Neural cell (in vitro differentiated cells): ENCODE measurements around the gene LY6G5B. TPM values are rescaled to one million over a fixed set of nuclear protein-coding genes. Genes with fewer than 3 reads are reported as not detected.

Experiments
- H2AFZ ChIP-seq: fragments of 200-600, 300-800 bp; sonication (generic), shearing (Covaris generic); 2 replicates; pipeline ENCODE4 v1.6.0; 2014; ENCODE audit warnings: low read depth, mild to moderate bottlenecking, antibody characterized with exemption, low read length, moderate library complexity
- H3F3A ChIP-seq: fragments of 200-600 bp; shearing (Covaris generic); 2 replicates; pipeline ENCODE4 v1.6.1; 2016; ENCODE audit warnings: mild to moderate bottlenecking, moderate library complexity, mixed read lengths, antibody characterized with exemption, low read length; ENCODE audit not compliant: insufficient read depth, poor library complexity, severe bottlenecking
- H3K27ac ChIP-seq: fragments of 200-600, 300-800 bp; sonication (generic), shearing (Covaris generic); 2 replicates; pipeline ENCODE4 v1.5.1; 2014; ENCODE audit warnings: mild to moderate bottlenecking, low read length, moderate library complexity
- H3K27me3 ChIP-seq: fragments of 300-800, 200-600 bp; sonication (generic), shearing (Covaris generic); 2 replicates; pipeline ENCODE4 v1.6.0; 2014; ENCODE audit warnings: mild to moderate bottlenecking, low read depth, low read length, moderate library complexity; ENCODE audit not compliant: insufficient read depth
- H3K36me3 ChIP-seq: fragments of 300-800, 200-600 bp; sonication (generic), shearing (Covaris generic); 2 replicates; pipeline ENCODE4 v1.5.1; 2014; ENCODE audit warnings: mild to moderate bottlenecking, antibody characterized with exemption, low read length, moderate library complexity; ENCODE audit not compliant: insufficient read depth
- H3K4me2 ChIP-seq: fragments of 300-800, 200-600 bp; sonication (generic), shearing (Covaris generic); 2 replicates; pipeline ENCODE4 v1.6.0; 2014; ENCODE audit warnings: mild to moderate bottlenecking, low read length
- H3K4me3 ChIP-seq: fragments of 300-800, 200-600 bp; sonication (generic), shearing (Covaris generic); 2 replicates; pipeline ENCODE4 v1.5.1; 2014; ENCODE audit warnings: mild to moderate bottlenecking, low read length, moderate library complexity
- H3K79me2 ChIP-seq: fragments of 200-600 bp; shearing (Covaris generic); replicated peaks from 2 replicates; pipeline ENCODE4 v1.6.0; 2014; ENCODE audit warnings: mild to moderate bottlenecking, low read length, moderate library complexity; ENCODE audit not compliant: insufficient read depth
- H3K9ac ChIP-seq: fragments of 300-800, 200-600 bp; sonication (generic), shearing (Covaris generic); 2 replicates; pipeline ENCODE4 v1.6.1; 2016; ENCODE audit warnings: mild to moderate bottlenecking, low read length, mixed read lengths
- H3K9me2 ChIP-seq: fragments of 200-600 bp; shearing (Covaris generic); 2 replicates; pipeline ENCODE4 v1.6.1; 2016; ENCODE audit warnings: mild to moderate bottlenecking, low read length, mixed read lengths; ENCODE audit not compliant: insufficient read depth
- H3K9me3 ChIP-seq: fragments of 200-600, 300-800 bp; sonication (generic), shearing (Covaris generic); 2 replicates; pipeline ENCODE4 v1.6.1; 2016; ENCODE audit warnings: mild to moderate bottlenecking, mixed run types, low read length, moderate library complexity, mixed read lengths
- H4K20me1 ChIP-seq: fragments of 200-600 bp; shearing (Covaris generic); 2 replicates; pipeline ENCODE4 v1.6.1; 2016; ENCODE audit warnings: mild to moderate bottlenecking, mixed run types; ENCODE audit not compliant: insufficient read depth
- EP300 ChIP-seq: fragments of 450-650 bp; conservative IDR thresholded peaks from 2 replicates; pipeline ENCODE4 v1.6.1; 2014; ENCODE audit warnings: antibody characterized with exemption, mild to moderate bottlenecking, moderate library complexity; ENCODE audit not compliant: poor library complexity, severe bottlenecking
- EZH2 ChIP-seq: fragments of 200-600, 300-800 bp; shearing (Covaris generic), sonication (generic); IDR thresholded peaks from 2 replicates; pipeline ENCODE4 v1.6.1; 2014; ENCODE audit warnings: antibody characterized with exemption, low read length, borderline replicate concordance, mild to moderate bottlenecking; ENCODE audit not compliant: insufficient read depth, poor library complexity, severe bottlenecking
- MXI1 ChIP-seq: fragments of 450-650 bp; conservative IDR thresholded peaks from 2 replicates; pipeline ENCODE4 v1.6.1; 2014; ENCODE audit warnings: antibody characterized with exemption, mild to moderate bottlenecking; ENCODE audit not compliant: poor library complexity, severe bottlenecking
- POLR2AphosphoS5 ChIP-seq: IDR thresholded peaks from 2 replicates; pipeline ENCODE4 v1.6.1; 2012
- RAD21 ChIP-seq: fragments of 450-650 bp; conservative IDR thresholded peaks from 2 replicates; pipeline ENCODE4 v1.6.1; 2014; ENCODE audit warnings: antibody characterized with exemption, mild to moderate bottlenecking, moderate library complexity
- SMC3 ChIP-seq: fragments of 450-650 bp; conservative IDR thresholded peaks from 2 replicates; pipeline ENCODE4 v1.6.1; 2014; ENCODE audit warnings: antibody characterized with exemption, mild to moderate bottlenecking, moderate library complexity; ENCODE audit not compliant: poor library complexity
- TAF1 ChIP-seq: IDR thresholded peaks from 2 replicates; pipeline ENCODE4 v1.6.1; 2012; ENCODE audit warnings: low read depth
- polyA plus RNA-seq: library from polyadenylated mRNA; depleted of rRNA; stranded (reverse); fragments of >200 nt; gene quantifications from 2 replicates; pipeline ENCODE4 v1.2.3, GENCODE V29; 2014
- TF ChIP-seq, protein P1 (sequence below): fragments of 450-650 bp; IDR thresholded peaks from 2 replicates; pipeline ENCODE4 v1.5.1; 2014; ENCODE audit warnings: antibody characterized with exemption, mild to moderate bottlenecking, moderate library complexity; ENCODE audit not compliant: poor library complexity, severe bottlenecking
- TF ChIP-seq, protein P2 (sequence below): IDR thresholded peaks from 2 replicates; pipeline ENCODE4 v1.6.1; 2012; ENCODE audit warnings: borderline replicate concordance

The LY6G5B gene
- polyA plus RNA-seq, 1 donor from 2014 or later: 4.0 TPM

DNA sequence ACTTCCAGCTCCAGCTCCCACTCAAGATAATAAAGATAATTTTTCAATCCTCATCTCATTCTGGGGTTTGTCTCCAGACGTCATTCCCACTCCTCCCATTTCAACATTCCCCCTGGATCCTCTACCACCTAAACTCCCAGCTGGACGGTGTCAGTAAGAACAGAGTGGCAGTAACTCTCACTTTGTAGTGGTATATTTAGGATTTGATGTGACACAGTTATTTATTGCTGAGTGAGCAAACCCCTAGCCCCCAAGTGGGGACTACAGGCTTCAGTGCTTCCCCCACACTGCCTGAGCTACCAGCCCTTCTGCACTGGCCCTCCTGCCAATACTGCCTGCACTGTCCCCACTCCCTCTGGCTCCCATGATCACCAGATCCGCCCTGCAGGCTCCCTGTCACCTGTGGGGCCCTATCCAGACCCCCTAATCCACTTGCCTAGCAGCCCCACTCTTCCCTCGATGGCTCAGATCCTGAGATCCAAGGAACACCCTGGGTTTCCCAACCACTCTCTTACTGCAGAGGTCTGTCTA lies 11.6 kb upstream of the LY6G5B start:
- H3K27ac ChIP-seq: no peak overlapping the region

DNA sequence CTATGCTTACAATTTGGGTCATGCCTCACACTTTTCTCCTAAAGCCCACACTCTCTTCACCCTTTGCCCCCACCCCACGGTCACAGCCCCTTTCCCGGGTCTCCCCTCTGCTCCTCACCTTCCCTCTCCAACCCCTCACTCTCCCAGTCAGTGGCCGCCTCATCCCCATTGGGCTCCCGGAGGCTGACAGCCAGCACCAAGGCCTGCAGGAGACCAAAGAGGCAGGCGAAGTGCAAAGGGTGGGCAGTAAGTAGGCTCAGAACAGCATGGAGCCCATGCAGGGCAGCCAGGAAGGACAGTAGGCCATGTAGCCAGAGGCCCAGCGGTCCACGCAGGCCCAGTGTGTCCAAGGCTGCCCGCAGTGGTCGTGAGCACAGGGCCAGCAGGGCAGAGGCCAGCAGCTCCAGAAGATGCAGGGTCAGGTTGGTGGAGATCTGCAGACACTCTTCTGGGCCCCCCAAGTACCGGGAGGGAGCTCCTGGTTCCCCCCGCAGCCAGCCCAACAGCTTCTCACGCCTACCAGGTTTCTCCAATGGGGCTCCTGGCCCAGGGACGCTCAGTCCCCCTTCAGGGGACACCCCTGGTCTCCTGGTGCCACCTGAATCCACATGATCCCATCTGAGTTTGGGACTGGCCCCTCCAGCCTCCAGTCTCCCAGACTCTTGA lies 10.7 kb upstream of the LY6G5B start:
- Histone ChIP-seq H4K20me1 (no peaks in the 10 kb centered on the region), H3K27me3 (no peaks in the 10 kb centered on the region), H3K79me2 (peaks cover 34% of the 10 kb centered on the region), H3K27ac (no peak overlapping the region), H3K36me3 (no peaks in the 10 kb centered on the region), H3K9me2 (no peaks in the 10 kb centered on the region), H3F3A (no peaks in the 10 kb centered on the region), H3K9ac (no peak overlapping the region), H3K4me2 (peak overlapping the region; percentile 70), H3K9me3 (no peaks in the 10 kb centered on the region), H2AFZ (no peak overlapping the region), H3K4me3 (peak overlapping the region; percentile 85)
- no peak for TF ChIP-seq TAF1
- TF ChIP-seq MXI1: no peak
- TF ChIP-seq, protein P1, sequence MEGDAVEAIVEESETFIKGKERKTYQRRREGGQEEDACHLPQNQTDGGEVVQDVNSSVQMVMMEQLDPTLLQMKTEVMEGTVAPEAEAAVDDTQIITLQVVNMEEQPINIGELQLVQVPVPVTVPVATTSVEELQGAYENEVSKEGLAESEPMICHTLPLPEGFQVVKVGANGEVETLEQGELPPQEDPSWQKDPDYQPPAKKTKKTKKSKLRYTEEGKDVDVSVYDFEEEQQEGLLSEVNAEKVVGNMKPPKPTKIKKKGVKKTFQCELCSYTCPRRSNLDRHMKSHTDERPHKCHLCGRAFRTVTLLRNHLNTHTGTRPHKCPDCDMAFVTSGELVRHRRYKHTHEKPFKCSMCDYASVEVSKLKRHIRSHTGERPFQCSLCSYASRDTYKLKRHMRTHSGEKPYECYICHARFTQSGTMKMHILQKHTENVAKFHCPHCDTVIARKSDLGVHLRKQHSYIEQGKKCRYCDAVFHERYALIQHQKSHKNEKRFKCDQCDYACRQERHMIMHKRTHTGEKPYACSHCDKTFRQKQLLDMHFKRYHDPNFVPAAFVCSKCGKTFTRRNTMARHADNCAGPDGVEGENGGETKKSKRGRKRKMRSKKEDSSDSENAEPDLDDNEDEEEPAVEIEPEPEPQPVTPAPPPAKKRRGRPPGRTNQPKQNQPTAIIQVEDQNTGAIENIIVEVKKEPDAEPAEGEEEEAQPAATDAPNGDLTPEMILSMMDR: no peak
- no peak for TF ChIP-seq RAD21
- no peak for TF ChIP-seq POLR2AphosphoS5
- TF ChIP-seq EP300: no peak
- no peak for TF ChIP-seq EZH2
- TF ChIP-seq SMC3: no peak
- TF ChIP-seq, protein P2, sequence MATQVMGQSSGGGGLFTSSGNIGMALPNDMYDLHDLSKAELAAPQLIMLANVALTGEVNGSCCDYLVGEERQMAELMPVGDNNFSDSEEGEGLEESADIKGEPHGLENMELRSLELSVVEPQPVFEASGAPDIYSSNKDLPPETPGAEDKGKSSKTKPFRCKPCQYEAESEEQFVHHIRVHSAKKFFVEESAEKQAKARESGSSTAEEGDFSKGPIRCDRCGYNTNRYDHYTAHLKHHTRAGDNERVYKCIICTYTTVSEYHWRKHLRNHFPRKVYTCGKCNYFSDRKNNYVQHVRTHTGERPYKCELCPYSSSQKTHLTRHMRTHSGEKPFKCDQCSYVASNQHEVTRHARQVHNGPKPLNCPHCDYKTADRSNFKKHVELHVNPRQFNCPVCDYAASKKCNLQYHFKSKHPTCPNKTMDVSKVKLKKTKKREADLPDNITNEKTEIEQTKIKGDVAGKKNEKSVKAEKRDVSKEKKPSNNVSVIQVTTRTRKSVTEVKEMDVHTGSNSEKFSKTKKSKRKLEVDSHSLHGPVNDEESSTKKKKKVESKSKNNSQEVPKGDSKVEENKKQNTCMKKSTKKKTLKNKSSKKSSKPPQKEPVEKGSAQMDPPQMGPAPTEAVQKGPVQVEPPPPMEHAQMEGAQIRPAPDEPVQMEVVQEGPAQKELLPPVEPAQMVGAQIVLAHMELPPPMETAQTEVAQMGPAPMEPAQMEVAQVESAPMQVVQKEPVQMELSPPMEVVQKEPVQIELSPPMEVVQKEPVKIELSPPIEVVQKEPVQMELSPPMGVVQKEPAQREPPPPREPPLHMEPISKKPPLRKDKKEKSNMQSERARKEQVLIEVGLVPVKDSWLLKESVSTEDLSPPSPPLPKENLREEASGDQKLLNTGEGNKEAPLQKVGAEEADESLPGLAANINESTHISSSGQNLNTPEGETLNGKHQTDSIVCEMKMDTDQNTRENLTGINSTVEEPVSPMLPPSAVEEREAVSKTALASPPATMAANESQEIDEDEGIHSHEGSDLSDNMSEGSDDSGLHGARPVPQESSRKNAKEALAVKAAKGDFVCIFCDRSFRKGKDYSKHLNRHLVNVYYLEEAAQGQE: no peak

More for the DNA sequence above, 11.6 kb upstream of the LY6G5B start:
- Histone ChIP-seq H3K4me2 (no peak overlapping the region), H4K20me1 (no peaks in the 10 kb centered on the region), H3K9me3 (no peaks in the 10 kb centered on the region), H2AFZ (no peak overlapping the region), H3K9me2 (no peaks in the 10 kb centered on the region), H3K9ac (no peak overlapping the region), H3K4me3 (peak overlapping the region; percentile 29), H3F3A (peaks cover 2% of the 10 kb centered on the region), H3K79me2 (peaks cover 25% of the 10 kb centered on the region), H3K36me3 (no peaks in the 10 kb centered on the region), H3K27me3 (no peaks in the 10 kb centered on the region)
- TF ChIP-seq MXI1 (no peak), RAD21 (no peak), POLR2AphosphoS5 (no peak), EP300 (no peak), EZH2 (no peak), TAF1 (no peak), SMC3 (no peak)
- TF ChIP-seq, protein P1: no peak
- TF ChIP-seq, protein P2: no peak
